GM18505 (cell line): Measurements from ENCODE around the gene FMO4.
"Not testable (repeated sequence)": the region's sequence is repeated elsewhere in the genome, so short reads cannot be mapped to it uniquely, and the experiment has no call there.

ENCODE experiments used
- ATAC-seq: cut with Tn5 transposase; IDR thresholded peaks from one replicate; pipeline ENCODE4 v1.9.1; 2021; ENCODE audit not compliant: unreplicated experiment
- POLR2A ChIP-seq: IDR thresholded peaks from 4 replicates; pipeline ENCODE4 v1.6.1; 2011; ENCODE audit warnings: borderline replicate concordance; ENCODE audit not compliant: insufficient read depth, insufficient read length; ENCODE audit errors: extremely low read depth

FMO4 gene

DNA sequence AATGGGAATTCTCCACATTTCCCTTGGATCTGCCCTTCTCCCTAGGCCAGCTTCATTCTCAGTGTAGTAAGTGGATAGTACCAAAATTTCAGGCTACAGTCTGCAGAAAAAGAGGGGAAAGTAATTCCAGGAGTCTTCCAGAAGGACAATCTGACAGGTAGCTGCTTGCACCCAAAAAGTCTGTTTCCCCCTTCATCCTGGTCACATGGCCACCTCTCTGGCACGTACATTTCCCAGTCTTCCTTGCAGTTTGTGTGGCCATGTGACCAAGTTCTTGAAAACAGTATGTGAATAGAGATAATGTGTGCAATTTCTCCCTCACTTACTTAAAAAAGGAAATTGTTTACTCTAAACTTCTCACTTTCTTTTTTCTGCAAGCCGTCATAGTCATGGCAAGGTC lies 14.6 kb upstream of the FMO4 start:
- no peak for ATAC-seq
- TF ChIP-seq POLR2A, result no peak

- no peak for ATAC-seq
- TF ChIP-seq POLR2A, result no peak
Measured at GRCh38 chr1:171300401-171300800, 13.6 kb upstream of the FMO4 start.

DNA sequence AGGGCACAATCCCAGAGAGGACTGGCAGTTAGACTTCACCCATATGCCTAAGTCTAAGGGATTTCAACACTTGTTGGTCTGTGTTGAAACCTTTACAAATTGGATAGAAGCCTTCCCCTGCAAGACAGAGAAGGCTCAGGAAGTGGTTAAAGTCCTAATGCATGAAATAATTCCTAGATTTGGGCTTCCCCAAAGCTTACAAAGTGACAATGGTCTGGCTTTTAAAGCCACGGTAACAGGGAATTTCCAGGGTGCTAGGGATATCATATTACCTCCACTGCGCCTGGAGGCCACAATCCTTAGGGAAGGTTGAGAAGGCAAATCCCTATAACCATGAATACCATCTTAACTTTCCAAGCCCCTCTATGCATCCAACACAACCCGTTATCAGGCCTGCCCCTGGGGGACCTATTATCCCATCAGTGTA lies 3.3 kb upstream of the FMO4 start:
- no peak for ATAC-seq
- TF ChIP-seq POLR2A, result no peak

DNA sequence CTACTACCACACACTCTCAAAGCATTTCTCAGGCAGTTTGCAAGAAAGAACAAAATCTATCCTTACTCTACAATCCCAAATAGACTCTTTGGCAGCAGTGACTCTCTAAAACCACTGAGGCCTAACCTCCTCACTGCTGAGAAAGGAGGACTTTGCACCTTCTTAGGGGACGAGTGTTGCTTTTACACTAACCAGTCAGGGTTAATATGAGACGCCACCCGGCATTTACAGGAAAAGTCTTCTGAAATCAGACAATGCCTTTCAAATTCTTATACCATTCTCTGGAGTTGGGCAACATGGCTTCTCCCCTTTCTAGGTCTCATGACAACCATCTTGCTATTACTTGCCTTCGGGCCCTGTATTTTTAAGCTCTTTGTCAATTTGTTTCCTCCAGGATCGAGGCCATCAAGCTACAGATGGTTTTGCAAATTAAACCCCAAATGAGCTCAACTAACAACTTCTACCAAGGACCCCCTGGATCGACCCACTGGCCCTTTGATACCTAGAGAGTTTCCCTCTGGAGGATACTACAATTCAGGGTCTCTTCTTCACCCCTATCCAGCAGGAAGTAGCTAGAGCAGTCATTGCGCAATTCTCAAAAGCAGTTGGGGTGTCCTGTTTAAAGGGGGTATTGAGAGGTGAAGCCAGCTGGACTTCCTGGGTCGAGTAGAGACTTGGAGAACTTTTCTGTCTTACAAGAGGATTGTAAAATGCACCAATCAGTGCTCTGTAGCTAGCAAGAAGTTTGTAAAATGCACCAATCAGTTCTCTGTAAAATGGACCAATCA lies 2.0 kb upstream of the FMO4 start:
- no peak for TF ChIP-seq POLR2A
- ATAC-seq, result no peak

- peak; percentile 57 for ATAC-seq
- no peak for TF ChIP-seq POLR2A
Measured at GRCh38 chr1:171313319-171313834, 606 bp upstream of the FMO4 start.

DNA sequence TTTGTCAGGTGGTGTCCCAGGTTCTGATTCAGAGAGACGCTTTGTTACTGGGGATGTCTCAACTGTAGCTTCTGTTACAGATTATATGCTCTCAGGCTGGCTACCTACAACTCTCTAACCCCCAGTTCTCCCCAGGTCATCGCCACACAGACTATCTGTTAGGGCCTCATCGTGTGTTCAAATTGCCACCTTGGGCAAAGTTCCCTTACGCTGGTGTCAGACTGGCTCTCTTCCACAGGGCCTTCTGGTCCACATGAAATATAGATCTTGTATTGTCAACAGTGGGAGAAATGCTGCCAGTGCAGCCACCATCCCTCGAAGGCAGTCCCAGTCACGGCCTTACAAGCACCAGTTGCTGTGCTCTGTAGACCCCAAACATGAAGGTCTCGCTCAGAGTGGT lies 15.3 kb downstream of the FMO4 start:
- no peak for TF ChIP-seq POLR2A
- no peak for ATAC-seq

- no peak for ATAC-seq
Measured at GRCh38 chr1:171334024-171334640, 20.1 kb downstream of the FMO4 start.

GRCh38 chr1:171335964-171336363 lies 22.0 kb downstream of the FMO4 start:
- TF ChIP-seq POLR2A, result no peak
- no peak for ATAC-seq

More at GRCh38 chr1:171334024-171334640, 20.1 kb downstream of the FMO4 start:
- no peak for TF ChIP-seq POLR2A

- ATAC-seq, result not testable (repeated sequence)
Measured at GRCh38 chr1:171339345-171339744, 25.4 kb downstream of the FMO4 start.

DNA sequence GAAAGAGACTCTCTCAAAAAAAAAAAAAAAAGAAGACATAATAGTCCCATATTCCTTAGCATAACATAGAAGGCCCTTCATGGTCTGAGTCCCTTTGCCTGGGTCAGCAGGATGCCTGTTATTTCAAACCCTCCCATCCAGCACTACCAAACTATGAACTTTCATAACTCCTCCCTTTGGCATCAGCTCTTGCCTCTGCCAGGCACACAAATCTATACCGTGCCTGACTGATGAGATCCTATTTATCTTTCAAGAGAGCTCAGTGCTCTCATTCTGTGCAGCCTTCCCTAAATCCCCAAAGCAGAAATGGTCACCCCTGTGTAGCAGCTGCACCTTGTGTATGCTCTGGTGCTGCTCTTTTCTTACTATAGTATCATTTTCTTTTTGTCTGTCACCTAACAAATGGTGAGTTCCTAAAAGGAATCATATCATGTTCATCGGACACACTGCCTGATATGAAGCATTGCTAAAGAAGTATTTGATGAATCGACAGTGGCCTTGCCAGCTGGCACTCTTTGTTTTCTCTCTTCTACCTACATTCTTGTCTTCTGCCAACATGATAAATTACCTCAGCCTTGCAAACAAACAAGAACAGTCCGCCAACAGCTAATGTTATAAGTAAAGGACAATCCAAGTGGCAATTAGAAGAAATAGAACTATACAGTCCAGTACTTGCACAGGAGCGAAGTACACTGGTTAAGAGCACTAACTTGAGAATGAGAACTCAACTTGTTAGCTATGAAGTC lies 29.9 kb downstream of the FMO4 start:
- ATAC-seq, result no peak
- no peak for TF ChIP-seq POLR2A

DNA sequence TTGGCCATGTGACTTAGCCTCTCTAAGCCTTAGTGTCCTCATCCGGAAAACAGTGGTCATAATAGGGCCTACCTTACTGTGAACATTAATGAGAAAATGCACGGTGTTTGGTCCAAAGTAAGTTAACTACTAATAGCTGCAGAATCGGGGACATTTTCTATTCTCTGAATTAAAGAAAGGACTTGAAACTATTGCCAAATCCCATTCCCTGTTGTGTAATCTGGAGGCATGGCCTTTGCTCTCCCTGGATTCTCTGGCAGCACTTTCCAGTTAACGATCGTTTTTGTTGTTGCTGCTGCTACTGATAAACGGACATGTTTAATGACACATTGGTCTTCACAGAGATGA lies 30.5 kb downstream of the FMO4 start:
- ATAC-seq, result no peak
- no peak for TF ChIP-seq POLR2A

DNA sequence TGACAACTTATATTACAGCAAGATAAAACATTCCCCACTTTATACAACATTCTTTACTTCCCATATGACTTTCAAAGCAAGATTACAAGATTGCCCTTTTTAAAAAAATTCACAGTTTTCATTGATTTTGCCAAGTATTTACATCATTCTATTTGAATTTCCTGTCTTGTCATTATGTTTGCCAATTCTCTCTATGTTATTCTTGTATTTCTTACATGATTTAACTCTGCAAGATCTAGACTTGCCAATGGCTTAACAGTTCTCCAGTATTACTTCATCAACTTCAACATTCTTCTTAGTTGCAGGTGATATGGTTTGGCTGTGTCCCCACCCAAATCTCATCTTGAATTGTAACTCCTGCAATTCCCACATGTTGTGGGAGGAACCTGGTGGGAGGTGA lies 31.6 kb downstream of the FMO4 start:
- no peak for ATAC-seq
- no peak for TF ChIP-seq POLR2A

DNA sequence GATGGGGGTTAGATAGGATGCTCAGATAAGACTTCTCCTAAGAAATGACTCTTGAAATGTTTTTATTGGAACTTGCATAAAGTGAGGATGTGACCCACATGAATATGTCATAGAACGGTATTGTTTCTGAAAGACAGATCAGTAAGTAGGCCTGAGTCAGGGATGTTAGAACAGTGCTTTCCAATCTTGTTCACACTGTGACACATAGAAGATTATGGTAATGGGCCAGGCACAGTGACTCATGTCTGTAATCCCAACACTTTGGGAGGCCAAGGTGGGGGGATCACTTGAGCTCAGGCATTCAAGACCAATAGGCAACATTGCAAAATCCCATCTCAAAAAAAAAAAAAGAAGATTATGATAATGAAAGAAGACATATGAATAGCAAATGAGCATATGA lies 32.9 kb downstream of the FMO4 start:
- no peak for TF ChIP-seq POLR2A
- ATAC-seq, result no peak

- TF ChIP-seq POLR2A, result no peak
- no peak for ATAC-seq
Measured at GRCh38 chr1:171350594-171350993, 36.6 kb downstream of the FMO4 start.
